HEK293T (cell line): Measurements from ENCODE around the gene RGMB.

Experiments
- ARNT ChIP-seq: fragments of 450-650 bp; IDR thresholded peaks from 2 replicates; pipeline ENCODE4 v1.6.1; 2017; ENCODE audit warnings: mild to moderate bottlenecking
- BHLHE40 ChIP-seq: fragments of 450-650 bp; IDR thresholded peaks from 2 replicates; pipeline ENCODE4 v1.6.1; 2016; ENCODE audit warnings: mild to moderate bottlenecking, moderate library complexity, borderline replicate concordance
- CTBP1 ChIP-seq: fragments of 450-650 bp; IDR thresholded peaks from 2 replicates; pipeline ENCODE4 v1.6.1; 2016; ENCODE audit warnings: borderline replicate concordance
- ELF4 ChIP-seq: fragments of 450-650 bp; IDR thresholded peaks from 2 replicates; pipeline ENCODE4 v1.6.1; 2017; ENCODE audit warnings: antibody characterized with exemption
- FOXA1 ChIP-seq: fragments of 450-650 bp; IDR thresholded peaks from 2 replicates; pipeline ENCODE4 v1.6.1; 2016; ENCODE audit warnings: mild to moderate bottlenecking
- FOXK2 ChIP-seq: fragments of 450-650 bp; IDR thresholded peaks from 2 replicates; pipeline ENCODE4 v1.6.1; 2016; ENCODE audit warnings: mild to moderate bottlenecking
- FOXM1 ChIP-seq: fragments of 450-650 bp; IDR thresholded peaks from 2 replicates; pipeline ENCODE4 v1.6.1; 2017; ENCODE audit warnings: mild to moderate bottlenecking, borderline replicate concordance
- LEF1 ChIP-seq: fragments of 450-650 bp; IDR thresholded peaks from 2 replicates; pipeline ENCODE4 v1.6.1; 2017; ENCODE audit warnings: mild to moderate bottlenecking, borderline replicate concordance
- NFRKB ChIP-seq: fragments of 450-650 bp; IDR thresholded peaks from 2 replicates; pipeline ENCODE4 v1.6.1; 2016; ENCODE audit warnings: mild to moderate bottlenecking, moderate library complexity
- SP1 ChIP-seq: fragments of 450-650 bp; IDR thresholded peaks from 2 replicates; pipeline ENCODE4 v1.6.1; 2017
- SUZ12 ChIP-seq: fragments of 450-650 bp; IDR thresholded peaks from 2 replicates; pipeline ENCODE4 v1.6.1; 2016; ENCODE audit warnings: mild to moderate bottlenecking
- TARDBP ChIP-seq: fragments of 450-650 bp; IDR thresholded peaks from 2 replicates; pipeline ENCODE4 v1.6.1; 2016
- ZNF384 ChIP-seq: fragments of 450-650 bp; IDR thresholded peaks from 2 replicates; pipeline ENCODE4 v1.6.1; 2016
- TF ChIP-seq, protein P1 (sequence below): fragments of 450-650 bp; IDR thresholded peaks from 2 replicates; pipeline ENCODE4 v1.6.1; 2016

DNA sequence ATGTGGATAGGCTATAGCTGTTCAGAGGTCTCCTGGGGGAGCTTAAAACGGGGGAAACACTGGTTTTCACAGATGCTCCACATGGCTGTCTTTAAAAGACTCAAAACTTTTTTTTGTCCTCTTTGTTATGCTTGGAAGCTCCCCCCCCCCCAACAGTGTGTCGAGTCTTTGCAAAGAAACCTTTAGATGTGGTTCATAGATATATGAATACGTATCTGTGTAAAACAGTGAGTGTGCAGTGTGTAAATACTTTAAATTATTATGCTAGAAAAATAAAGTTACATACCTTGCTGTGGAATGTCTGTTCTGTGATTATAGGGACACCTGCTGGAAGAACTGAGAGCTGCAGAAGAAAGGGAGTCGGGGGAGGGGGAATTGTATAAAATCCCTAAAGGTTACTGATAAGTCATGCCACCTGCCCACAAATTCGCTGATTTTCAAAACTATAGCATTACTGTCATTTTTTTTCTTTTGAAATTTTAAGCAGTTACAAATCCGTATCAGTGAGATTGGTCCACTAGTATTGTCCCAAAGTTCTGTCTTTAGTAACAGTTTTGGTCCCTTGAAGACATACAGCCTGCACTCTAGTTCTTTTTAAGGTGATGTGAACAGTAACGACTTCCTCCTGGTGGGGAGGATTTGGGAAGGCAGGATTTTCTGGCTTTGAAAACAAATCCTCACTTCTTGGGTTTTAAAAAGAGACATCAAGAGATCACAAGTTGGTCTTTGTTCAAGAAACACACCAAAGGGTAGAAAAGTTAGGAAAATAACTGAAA is 22.9 kb downstream of the RGMB start:
- TF ChIP-seq CTBP1 (no peak), NFRKB (no peak), TARDBP (no peak), ARNT (no peak), FOXK2 (no peak), BHLHE40 (no peak), ZNF384 (no peak), FOXA1 (no peak), SP1 (no peak), SUZ12 (no peak), FOXM1 (no peak), LEF1 (no peak), ELF4 (no peak)
- TF ChIP-seq, protein P1, sequence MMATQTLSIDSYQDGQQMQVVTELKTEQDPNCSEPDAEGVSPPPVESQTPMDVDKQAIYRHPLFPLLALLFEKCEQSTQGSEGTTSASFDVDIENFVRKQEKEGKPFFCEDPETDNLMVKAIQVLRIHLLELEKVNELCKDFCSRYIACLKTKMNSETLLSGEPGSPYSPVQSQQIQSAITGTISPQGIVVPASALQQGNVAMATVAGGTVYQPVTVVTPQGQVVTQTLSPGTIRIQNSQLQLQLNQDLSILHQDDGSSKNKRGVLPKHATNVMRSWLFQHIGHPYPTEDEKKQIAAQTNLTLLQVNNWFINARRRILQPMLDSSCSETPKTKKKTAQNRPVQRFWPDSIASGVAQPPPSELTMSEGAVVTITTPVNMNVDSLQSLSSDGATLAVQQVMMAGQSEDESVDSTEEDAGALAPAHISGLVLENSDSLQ = no peak
